ENCODE results near the gene STX8.

DNA sequence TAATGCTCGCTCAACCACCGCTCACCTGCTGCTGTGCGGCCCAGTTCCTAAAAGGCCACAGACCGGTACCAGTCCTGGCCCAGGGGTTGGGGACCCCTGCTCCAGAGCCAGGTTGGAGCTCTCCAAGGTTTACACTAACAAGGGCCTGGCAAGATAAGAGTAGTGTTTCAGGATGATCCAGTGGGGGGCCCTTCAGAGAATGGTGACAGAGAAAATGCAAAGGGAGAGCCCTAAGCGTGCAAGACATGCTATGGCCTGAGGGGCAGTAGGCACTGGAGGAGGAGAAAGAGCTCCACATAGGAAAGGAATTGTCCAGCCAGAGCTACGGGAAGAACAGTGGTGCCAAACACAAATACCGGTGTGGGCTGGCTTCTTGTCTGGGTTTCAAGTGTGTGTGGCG is 233.4 kb downstream of the STX8 start:
- TF ChIP-seq ZFP30 (CRISPR knock-in tag; IDR thresholded peaks at IDR 0.05) (no peak), ARNTL (CRISPR knock-in tag; IDR thresholded peaks at IDR 0.05; ENCODE audit: borderline replicate concordance, low read depth) (no peak), ZFP3 (CRISPR knock-in tag; IDR thresholded peaks at IDR 0.05) (no peak)
- TF ChIP-seq, protein P1, sequence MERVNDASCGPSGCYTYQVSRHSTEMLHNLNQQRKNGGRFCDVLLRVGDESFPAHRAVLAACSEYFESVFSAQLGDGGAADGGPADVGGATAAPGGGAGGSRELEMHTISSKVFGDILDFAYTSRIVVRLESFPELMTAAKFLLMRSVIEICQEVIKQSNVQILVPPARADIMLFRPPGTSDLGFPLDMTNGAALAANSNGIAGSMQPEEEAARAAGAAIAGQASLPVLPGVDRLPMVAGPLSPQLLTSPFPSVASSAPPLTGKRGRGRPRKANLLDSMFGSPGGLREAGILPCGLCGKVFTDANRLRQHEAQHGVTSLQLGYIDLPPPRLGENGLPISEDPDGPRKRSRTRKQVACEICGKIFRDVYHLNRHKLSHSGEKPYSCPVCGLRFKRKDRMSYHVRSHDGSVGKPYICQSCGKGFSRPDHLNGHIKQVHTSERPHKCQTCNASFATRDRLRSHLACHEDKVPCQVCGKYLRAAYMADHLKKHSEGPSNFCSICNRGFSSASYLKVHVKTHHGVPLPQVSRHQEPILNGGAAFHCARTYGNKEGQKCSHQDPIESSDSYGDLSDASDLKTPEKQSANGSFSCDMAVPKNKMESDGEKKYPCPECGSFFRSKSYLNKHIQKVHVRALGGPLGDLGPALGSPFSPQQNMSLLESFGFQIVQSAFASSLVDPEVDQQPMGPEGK (CRISPR knock-in tag; IDR thresholded peaks at IDR 0.05; ENCODE audit: borderline replicate concordance): no peak
- TF ChIP-seq, protein P2, sequence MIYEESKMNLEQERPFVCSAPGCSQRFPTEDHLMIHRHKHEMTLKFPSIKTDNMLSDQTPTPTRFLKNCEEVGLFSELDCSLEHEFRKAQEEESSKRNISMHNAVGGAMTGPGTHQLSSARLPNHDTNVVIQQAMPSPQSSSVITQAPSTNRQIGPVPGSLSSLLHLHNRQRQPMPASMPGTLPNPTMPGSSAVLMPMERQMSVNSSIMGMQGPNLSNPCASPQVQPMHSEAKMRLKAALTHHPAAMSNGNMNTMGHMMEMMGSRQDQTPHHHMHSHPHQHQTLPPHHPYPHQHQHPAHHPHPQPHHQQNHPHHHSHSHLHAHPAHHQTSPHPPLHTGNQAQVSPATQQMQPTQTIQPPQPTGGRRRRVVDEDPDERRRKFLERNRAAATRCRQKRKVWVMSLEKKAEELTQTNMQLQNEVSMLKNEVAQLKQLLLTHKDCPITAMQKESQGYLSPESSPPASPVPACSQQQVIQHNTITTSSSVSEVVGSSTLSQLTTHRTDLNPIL (CRISPR knock-in tag; IDR thresholded peaks at IDR 0.05; ENCODE audit: low read depth): no peak
- TF ChIP-seq, protein P3, sequence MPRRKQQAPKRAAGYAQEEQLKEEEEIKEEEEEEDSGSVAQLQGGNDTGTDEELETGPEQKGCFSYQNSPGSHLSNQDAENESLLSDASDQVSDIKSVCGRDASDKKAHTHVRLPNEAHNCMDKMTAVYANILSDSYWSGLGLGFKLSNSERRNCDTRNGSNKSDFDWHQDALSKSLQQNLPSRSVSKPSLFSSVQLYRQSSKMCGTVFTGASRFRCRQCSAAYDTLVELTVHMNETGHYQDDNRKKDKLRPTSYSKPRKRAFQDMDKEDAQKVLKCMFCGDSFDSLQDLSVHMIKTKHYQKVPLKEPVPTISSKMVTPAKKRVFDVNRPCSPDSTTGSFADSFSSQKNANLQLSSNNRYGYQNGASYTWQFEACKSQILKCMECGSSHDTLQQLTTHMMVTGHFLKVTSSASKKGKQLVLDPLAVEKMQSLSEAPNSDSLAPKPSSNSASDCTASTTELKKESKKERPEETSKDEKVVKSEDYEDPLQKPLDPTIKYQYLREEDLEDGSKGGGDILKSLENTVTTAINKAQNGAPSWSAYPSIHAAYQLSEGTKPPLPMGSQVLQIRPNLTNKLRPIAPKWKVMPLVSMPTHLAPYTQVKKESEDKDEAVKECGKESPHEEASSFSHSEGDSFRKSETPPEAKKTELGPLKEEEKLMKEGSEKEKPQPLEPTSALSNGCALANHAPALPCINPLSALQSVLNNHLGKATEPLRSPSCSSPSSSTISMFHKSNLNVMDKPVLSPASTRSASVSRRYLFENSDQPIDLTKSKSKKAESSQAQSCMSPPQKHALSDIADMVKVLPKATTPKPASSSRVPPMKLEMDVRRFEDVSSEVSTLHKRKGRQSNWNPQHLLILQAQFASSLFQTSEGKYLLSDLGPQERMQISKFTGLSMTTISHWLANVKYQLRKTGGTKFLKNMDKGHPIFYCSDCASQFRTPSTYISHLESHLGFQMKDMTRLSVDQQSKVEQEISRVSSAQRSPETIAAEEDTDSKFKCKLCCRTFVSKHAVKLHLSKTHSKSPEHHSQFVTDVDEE (CRISPR knock-in tag; IDR thresholded peaks at IDR 0.05): no peak
